ENCODE results near the gene MS4A6E.

Gene MS4A6E

DNA sequence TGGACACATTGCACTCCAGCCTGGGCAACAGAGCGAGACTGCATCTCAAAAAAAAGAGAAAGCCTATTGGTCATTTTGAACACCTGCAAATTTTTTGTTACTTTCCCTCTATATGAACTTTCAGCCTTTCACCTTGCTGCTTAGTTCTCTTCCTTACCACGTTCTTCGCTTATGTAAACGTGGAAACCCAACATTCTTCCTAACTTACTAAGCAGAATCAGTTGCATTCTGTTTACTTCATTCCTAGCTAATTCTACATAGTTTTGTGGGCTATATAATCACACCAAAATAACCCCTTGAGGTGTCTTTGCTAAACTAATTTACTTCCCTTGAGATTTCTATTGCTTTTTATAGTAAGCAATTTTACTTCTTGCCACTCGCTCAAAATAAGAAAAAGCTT is 23.4 kb upstream of the MS4A6E start:
- DNase-seq (ENCODE audit: low read depth in 1 of 2, low spot score in 1 of 2) = no peak
- Histone ChIP-seq H3K27ac (replicated peaks) (no peak overlapping the region), H3K27me3 (ENCODE audit: insufficient read depth, poor library complexity, severe bottlenecking) (no peaks in the 10 kb centered on the region), H3K4me3 (replicated peaks; ENCODE audit: insufficient read depth, low read length) (no peak overlapping the region)
- no peak for TF ChIP-seq GABPA (IDR thresholded peaks at IDR 0.05; ENCODE audit: low read depth)
- no peak for TF ChIP-seq POLR2AphosphoS5 (IDR thresholded peaks at IDR 0.05; ENCODE audit: low read depth)
- TF ChIP-seq, protein P1, sequence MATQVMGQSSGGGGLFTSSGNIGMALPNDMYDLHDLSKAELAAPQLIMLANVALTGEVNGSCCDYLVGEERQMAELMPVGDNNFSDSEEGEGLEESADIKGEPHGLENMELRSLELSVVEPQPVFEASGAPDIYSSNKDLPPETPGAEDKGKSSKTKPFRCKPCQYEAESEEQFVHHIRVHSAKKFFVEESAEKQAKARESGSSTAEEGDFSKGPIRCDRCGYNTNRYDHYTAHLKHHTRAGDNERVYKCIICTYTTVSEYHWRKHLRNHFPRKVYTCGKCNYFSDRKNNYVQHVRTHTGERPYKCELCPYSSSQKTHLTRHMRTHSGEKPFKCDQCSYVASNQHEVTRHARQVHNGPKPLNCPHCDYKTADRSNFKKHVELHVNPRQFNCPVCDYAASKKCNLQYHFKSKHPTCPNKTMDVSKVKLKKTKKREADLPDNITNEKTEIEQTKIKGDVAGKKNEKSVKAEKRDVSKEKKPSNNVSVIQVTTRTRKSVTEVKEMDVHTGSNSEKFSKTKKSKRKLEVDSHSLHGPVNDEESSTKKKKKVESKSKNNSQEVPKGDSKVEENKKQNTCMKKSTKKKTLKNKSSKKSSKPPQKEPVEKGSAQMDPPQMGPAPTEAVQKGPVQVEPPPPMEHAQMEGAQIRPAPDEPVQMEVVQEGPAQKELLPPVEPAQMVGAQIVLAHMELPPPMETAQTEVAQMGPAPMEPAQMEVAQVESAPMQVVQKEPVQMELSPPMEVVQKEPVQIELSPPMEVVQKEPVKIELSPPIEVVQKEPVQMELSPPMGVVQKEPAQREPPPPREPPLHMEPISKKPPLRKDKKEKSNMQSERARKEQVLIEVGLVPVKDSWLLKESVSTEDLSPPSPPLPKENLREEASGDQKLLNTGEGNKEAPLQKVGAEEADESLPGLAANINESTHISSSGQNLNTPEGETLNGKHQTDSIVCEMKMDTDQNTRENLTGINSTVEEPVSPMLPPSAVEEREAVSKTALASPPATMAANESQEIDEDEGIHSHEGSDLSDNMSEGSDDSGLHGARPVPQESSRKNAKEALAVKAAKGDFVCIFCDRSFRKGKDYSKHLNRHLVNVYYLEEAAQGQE (IDR thresholded peaks at IDR 0.05; ENCODE audit: insufficient replicate concordance, low read depth) = no peak
- no peak for TF ChIP-seq SPI1 (IDR thresholded peaks at IDR 0.05; ENCODE audit: borderline replicate concordance, low read depth)
- TF ChIP-seq, protein P2, sequence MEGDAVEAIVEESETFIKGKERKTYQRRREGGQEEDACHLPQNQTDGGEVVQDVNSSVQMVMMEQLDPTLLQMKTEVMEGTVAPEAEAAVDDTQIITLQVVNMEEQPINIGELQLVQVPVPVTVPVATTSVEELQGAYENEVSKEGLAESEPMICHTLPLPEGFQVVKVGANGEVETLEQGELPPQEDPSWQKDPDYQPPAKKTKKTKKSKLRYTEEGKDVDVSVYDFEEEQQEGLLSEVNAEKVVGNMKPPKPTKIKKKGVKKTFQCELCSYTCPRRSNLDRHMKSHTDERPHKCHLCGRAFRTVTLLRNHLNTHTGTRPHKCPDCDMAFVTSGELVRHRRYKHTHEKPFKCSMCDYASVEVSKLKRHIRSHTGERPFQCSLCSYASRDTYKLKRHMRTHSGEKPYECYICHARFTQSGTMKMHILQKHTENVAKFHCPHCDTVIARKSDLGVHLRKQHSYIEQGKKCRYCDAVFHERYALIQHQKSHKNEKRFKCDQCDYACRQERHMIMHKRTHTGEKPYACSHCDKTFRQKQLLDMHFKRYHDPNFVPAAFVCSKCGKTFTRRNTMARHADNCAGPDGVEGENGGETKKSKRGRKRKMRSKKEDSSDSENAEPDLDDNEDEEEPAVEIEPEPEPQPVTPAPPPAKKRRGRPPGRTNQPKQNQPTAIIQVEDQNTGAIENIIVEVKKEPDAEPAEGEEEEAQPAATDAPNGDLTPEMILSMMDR (IDR thresholded peaks at IDR 0.05; ENCODE audit: insufficient read depth, low read length) = no peak

DNA sequence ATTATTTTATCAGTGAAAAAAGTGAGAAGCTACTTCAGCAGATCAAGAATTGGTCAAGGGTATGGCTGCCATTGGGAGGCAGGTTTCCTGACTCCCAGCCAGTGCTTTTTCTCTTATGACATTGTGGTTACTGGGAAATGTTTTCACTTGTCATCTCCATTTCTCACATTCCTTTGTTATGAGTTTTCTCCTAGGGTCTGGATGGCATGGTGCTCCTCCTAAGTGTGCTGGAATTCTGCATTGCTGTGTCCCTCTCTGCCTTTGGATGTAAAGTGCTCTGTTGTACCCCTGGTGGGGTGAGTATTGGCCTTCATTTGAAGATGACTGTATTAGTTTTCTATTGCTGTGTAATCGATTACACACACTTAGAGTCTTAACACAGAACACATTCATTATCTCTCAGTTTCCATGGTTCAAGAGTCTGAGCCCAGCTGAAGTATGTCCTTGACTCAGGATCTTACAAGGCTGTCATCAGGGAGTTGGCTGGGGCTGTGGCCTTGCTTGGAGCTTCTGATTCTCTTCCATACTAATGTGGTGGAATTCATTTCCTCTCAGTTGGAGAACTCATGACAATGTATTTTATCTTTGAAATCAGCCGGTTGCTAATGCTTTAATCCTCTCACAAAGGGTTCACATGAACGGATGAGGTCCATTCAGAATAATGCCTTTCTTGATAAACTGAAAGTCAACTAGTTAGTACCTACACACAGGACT is 21.0 kb upstream of the MS4A6E start:
- H3K27ac ChIP-seq (replicated peaks) = no peak overlapping the region
- DNase-seq (ENCODE audit: low read depth in 1 of 2, low spot score in 1 of 2) = no peak
- H3K4me3 ChIP-seq (replicated peaks; ENCODE audit: insufficient read depth, low read length) = no peak overlapping the region
- TF ChIP-seq, protein P2 (IDR thresholded peaks at IDR 0.05; ENCODE audit: insufficient read depth, low read length) = no peak
- TF ChIP-seq SPI1 (IDR thresholded peaks at IDR 0.05; ENCODE audit: borderline replicate concordance, low read depth) = no peak
- TF ChIP-seq POLR2AphosphoS5 (IDR thresholded peaks at IDR 0.05; ENCODE audit: low read depth) = no peak
- no peak for TF ChIP-seq GABPA (IDR thresholded peaks at IDR 0.05; ENCODE audit: low read depth)
- TF ChIP-seq, protein P1 (IDR thresholded peaks at IDR 0.05; ENCODE audit: insufficient replicate concordance, low read depth) = no peak
- H3K27me3 ChIP-seq (ENCODE audit: insufficient read depth, poor library complexity, severe bottlenecking) = no peaks in the 10 kb centered on the region

DNA sequence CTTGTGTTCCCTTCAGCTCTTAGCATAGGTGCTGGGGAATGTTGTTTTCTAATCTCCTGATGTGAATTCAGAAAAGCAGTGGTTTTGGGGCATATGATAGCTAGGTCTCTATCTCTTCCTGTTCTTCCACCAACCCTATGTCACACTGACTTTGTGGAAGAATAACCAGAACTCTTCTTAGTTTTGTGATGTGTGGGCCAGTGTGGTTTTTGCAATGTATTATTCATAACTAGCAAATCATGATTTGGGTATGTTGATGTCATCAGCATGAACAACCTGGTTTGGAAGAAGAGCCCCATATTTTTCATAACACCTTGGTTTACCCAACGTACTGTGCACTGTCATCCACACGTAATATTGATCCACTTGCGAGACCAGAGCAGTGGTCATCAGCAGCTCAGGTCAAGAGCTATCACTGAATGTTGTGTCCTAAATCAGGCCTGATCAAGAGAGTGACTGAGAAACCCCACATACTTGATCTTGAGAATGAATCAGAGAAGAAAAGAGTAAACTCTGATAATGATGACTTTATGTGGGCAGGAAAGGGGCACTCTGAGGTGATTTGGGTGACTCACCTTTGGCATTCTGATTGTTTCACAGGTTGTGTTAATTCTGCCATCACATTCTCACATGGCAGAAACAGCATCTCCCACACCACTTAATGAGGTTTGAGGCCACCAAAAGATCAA is 19.4 kb upstream of the MS4A6E start:
- TF ChIP-seq, protein P2 (IDR thresholded peaks at IDR 0.05; ENCODE audit: insufficient read depth, low read length) = no peak
- TF ChIP-seq, protein P1 (IDR thresholded peaks at IDR 0.05; ENCODE audit: insufficient replicate concordance, low read depth) = no peak
- TF ChIP-seq SPI1 (IDR thresholded peaks at IDR 0.05; ENCODE audit: borderline replicate concordance, low read depth) (no peak), GABPA (IDR thresholded peaks at IDR 0.05; ENCODE audit: low read depth) (no peak)
- no peak for DNase-seq (ENCODE audit: low read depth in 1 of 2, low spot score in 1 of 2)

More for the DNA sequence above, 19.4 kb upstream of the MS4A6E start:
- Histone ChIP-seq H3K27ac (replicated peaks) (no peak overlapping the region), H3K4me3 (replicated peaks; ENCODE audit: insufficient read depth, low read length) (no peak overlapping the region), H3K27me3 (ENCODE audit: insufficient read depth, poor library complexity, severe bottlenecking) (no peaks in the 10 kb centered on the region)
